Activated CD4-positive, CD25-positive, alpha-beta regulatory T cell treated with anti-CD3 and anti-CD28 coated beads, Interleukin-2, amount 50 U/mL, for 24 hours (primary cell): ENCODE measurements around the gene LEMD3.

Experiments used
- ATAC-seq, 2 donors: fragments of 150-1000 bp; cut with Tn5 transposase; one replicate each; pipeline ENCODE4 v1.10.0; 2021; ENCODE audit warnings: mild to moderate bottlenecking in 1 of 2, moderate library complexity in 1 of 2

Gene LEMD3

GRCh38 chr12:65169320-65170208 is at the start of gene LEMD3:
TSS of gene LEMD3 (plus strand) at chr12:65169583. CDS start at chr12:65169597, 14 bp downstream.
- ATAC-seq: peak; percentile 96 to 97

DNA sequence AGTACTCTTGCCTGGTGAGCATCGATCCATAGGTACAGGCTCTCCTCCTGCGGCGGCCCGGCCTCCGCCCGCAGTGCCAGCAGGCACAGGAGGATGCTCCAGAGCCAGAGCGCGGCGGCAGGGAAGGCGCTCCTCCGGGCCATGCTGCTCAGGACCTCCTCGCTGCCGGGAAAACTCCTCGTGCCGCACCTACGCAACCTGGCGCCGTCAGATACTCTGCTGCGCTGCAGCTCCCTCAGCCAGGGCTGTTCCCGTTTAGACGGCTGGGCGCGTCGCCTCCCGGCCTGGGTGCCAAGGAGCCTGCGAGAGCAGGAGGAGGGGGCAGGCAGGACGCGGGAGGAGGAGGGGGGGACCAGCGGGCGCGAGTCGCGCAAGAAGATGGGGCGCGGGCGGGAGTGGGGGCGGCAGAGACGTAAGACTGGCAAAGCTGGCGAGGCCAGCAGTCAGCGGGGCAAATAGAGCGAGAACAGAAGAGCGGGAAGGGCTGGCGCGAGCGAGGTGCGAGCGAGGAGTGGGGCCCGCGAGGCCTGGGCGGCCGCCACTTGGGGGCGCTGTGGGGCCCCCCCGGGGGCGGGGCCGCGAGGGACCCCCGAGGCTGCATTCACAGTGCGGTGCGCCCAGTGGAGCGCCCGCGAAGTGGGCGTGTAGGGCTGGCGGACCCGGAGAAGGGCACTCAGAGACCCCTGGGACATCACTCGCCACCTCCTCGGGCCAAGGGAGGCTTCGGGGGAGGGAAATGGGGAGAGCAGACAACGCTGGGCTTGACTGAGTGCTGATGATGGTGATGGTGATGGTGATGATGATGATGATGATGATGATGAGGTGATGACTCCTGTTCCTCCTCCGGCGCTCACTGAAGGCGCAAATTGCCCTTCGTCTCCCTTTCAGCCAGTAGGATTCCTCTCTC is 48.1 kb upstream of the LEMD3 start, which contains the start of gene WIF1:
TSS of gene WIF1 (minus strand) at position 257 of the 907 bp plus-strand sequence. CDS start at position 143, 114 bp downstream.
- peak; percentile 58 to 70 for ATAC-seq

DNA sequence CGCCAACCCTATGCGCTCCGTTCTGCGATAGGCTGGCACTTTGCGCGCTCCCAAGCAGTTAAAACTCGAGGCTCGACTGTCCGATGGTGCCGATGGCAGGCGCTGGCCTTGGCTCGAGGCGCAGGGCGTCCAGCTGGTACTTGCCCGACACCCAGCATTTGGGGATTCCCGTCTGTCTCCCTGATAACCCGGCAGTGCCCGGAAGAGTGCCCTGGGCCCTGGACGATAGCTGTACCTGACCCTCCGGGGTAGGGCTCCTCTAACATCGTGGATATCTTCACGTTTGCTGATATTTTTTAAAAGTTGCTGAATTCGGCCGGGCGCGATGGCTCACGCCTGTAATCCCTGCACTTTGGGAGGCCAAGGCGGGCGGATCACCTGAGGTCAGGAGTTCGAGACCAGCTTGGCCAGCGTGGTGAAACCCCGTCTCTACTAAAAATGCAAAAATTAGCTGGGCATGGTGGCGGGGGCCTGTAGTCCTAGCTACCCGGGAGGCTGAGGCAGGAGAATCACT is 47.4 kb upstream of the LEMD3 start:
- ATAC-seq: no peak

DNA sequence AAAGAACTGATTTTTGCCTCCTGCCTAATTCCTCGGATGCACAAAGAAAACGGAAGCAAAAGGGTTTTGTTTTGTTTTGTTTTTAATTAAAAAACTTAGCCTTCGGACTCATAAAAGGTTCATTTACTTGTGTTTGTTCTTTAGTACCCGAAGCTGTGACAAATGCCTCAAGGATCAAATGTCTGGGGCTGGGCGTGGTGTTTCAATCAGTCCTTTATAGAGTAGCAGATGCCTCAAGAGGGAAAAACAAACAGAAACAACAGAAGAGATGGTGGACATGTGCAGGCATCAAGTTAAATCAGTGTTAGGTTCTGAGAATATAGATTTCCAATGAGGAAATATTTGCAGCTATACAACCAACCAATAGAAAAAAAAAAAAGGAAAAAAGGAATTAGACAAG is 46.7 kb upstream of the LEMD3 start:
- ATAC-seq: no peak

- ATAC-seq: no peak
These were observed 45.8 kb upstream of the LEMD3 start for GRCh38 chr12:65123435-65124063.

DNA sequence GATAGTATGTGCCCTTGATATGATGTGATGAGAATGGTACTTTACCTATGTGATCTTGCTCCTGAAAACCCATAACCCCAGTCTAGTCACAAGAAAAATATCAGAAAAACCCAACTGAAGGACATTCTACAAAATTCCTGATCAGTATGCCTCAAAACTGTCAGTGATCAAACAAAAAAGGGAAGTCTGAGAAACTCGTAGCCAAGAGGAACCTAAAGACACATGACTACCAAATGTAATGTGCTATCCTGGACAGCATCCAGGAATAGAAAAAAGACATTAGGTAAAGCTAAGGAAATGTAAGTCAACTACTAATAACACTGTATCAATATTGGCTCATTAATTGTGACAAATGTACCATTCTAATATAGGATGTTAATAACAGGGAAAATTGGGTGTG is 44.1 kb upstream of the LEMD3 start:
- no peak for ATAC-seq

GRCh38 chr12:65125975-65126374 is 43.4 kb upstream of the LEMD3 start:
- no peak for ATAC-seq

- ATAC-seq: no peak
These were observed 42.9 kb upstream of the LEMD3 start for GRCh38 chr12:65126482-65126881.

DNA sequence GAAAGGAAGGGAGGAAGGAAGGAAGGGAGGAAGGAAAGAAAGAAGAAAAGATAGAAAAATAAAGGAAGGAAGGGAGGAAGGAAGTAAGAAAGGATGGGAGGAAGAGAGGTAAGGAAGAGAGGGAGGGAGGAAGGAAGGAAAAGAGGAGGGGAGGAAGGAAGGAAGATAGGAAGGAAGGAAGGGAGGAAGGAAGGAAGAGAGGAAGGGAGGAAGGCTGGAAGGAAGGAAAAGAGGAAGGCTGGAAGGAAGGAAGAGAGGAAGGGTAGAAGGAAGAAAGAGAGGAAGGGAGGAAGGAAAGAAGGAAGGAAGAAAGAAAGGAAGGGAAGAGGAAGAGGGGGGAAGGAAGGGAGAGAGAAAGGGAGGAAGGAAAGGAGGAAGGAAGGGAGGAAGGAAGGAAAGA is 35.5 kb upstream of the LEMD3 start:
- ATAC-seq: no peak

DNA sequence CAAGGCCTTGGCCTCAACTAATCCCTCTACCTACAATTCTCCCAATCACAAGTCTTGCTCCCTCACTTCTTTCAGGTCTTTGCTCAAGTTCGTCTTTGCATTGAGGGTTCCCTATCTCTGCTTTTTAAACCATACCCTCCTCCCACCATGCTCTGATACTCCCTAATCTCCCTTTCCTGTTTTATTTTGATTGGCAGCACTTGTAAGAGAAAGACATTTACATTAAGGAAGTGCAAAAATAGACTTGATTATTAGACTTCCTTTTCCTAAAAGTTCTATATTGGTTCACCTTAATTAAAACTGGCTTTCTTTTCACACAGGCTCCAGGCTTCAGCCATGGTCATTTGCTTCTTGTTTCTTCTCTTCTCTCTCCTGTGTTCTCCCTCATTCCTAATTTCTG is 30.0 kb upstream of the LEMD3 start:
- no peak for ATAC-seq

- no peak for ATAC-seq
These were observed 28.6 kb upstream of the LEMD3 start for GRCh38 chr12:65140738-65141137.

DNA sequence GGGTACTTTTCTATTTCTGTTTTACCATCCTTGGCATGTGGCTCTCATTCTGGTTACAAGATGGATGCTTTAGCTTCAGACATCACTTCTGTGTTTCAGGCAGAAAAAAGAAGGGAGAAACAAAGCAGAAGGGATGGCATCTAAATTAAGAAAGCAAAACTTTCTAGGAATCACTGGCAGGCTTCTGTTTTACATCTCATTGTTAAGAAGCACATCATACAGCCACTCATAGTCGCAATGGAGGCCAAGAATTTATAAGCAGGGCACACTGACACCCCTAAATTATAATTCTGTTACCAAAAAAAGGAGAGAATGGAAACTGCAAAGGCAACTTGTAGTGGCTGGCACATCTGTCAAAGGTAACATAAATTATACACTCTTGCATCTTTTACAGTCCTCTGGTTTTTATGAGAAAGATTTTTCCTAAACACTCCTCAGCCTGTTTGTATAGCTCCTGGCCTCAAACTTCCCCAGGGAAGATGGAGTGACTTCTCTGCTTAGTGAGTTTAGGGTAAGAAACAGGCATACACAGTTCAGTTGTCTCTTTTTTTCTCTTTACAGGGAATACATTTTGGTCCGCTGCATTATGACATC is 22.0 kb upstream of the LEMD3 start:
- ATAC-seq: no peak

DNA sequence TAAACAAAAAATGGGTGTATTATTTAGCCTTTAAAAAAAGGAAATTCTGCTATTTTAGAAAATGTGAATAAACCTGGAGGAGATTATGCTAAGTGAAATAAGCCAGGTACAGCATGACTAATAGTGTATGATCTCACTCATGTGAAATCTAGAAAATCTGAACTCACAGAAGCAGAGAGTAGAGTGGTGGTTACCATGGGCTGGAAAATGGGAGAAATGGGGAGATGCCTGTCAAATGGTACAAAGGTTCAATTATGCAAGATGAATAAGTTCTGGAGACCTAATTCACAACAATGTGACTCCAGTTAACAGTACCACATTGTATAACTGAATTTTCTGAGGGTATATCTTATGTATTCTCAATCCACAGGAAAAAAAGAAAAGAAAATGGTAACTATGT is 17.4 kb upstream of the LEMD3 start:
- ATAC-seq: no peak

DNA sequence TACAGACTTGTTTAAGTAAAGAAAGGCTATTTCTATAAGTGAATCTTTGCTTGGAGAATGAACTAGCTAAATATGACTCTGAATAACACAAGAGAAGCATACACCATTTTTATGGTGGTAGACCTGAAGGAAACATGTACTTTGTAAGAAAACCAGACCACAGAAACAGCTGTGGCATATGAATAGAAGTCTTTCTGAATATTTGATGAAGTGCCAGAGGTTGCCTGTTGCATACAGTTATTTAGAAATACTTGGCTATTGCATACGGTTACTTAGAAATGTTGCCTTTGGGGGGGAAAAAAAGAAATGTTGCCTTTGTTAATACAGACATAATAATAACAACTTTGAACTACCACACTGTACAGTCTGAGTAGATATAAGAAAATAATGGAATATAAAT is 16.8 kb upstream of the LEMD3 start:
- ATAC-seq: no peak

GRCh38 chr12:65155784-65156183 is 13.6 kb upstream of the LEMD3 start:
- ATAC-seq: peak; percentile 56 to 67

DNA sequence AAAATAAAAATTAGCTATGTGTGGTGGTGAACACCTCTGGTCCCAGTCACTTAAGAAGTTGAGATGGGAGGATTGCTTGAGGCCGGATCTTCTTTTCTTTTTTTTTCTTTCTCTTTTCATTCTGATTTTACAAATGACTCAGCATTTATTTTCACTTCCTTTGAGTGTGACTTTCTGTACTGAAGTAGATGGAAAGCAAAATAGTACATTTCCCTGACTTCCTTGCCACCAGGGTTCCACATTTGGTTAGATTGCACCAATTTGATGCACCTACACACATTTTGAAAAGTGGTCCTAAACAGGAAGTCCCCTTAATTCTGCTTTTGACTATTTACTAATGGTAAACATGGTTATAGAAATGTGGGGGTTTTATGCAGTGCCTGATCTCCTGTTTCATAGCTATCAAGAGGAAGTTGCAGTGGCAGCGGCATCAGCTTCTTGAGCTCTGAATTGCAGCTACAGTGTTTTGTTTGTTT is 13.0 kb upstream of the LEMD3 start:
- ATAC-seq: peak; percentile 85 to 86

DNA sequence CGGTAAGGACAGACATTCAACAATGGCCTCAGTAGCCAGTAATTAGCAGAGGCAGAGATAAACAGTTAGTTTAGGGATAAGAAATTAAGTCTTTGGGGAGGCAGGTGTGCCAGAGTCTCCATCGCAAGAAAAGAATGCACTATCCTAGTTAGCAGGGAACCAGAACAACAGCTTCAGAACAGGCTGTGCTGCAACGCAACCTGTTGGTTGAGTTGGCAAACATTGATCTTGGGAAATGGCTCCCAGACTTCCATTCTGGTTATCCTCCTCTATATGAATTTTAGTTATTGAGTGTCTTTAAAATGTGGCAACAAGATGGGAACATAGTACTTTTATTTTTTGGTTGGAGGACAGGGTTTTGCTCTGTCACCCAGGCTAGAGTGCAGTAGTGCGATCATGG is 12.3 kb upstream of the LEMD3 start:
- no peak for ATAC-seq

- no peak for ATAC-seq
These were observed 6.8 kb upstream of the LEMD3 start for GRCh38 chr12:65162609-65163008.

GRCh38 chr12:65164244-65164643 is 5.1 kb upstream of the LEMD3 start:
- no peak for ATAC-seq

DNA sequence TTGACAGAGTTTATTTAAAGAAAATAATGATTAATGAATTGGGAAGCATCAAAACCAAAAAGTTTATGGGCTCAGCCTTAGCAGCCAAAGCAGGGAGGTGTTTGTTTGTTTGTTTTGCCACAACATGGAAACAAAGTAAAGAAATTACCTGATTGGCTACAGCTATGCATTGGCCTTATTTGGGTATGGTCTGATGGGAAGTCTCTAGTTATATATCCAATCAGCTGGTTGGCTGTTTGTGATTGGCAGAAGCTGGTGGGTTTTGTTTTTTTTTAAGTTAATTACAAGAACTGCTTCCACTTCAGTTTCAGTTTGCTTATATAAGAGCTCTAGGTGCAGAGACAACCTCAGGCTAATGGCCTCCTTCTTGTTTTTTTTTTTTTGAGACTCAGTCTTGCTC is 4.6 kb upstream of the LEMD3 start:
- no peak for ATAC-seq

DNA sequence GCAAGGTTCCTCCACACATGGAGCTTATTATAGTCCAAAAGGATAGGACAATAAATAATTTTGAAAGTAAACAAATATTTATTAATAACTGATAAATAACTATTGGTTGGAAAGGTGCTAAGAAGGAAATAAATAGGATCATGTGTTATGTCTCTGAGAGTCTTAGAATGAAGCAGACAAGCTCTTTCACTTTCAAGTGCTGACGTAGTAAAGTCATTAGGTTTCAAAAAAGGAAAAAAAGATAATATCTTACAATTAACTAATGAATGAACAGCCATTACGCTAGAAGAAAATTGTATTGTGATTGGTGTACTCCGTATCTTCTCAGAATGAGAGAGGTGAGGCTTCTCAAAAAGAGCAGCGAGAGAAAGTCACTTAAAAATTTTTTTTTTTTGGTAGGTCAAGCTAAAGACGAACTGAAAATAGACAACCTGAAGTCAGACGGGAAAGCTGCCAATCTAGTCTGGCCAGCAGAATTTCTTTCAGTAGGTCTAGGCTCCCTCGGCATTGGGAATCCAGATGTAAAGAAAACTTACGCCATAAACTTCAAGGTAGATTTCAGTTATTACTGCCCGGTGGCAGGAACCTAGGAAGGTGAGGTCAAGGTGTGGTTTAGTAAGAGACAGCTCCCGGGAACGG is 583 bp upstream of the LEMD3 start:
- no peak for ATAC-seq
